K562 (cell line): ENCODE results near the gene PRKCB. TPM values are rescaled to one million over a fixed set of nuclear protein-coding genes. Genes with fewer than 3 reads are reported as not detected.

Source experiments
- HSF4 ChIP-seq: fragments of 250-450 bp; sonication (Bioruptor Pico); IDR thresholded peaks from 2 replicates; pipeline ENCODE4 v2.1.2; 2022; ENCODE audit warnings: mild to moderate bottlenecking, moderate library complexity, borderline replicate concordance
- RBM14 ChIP-seq: fragments of 200-400 bp; formaldehyde crosslinking; IDR thresholded peaks from 2 replicates; pipeline ENCODE4 v1.6.1; 2018; ENCODE audit warnings: low read depth, mild to moderate bottlenecking, low read length, moderate library complexity, borderline replicate concordance; ENCODE audit not compliant: insufficient read depth
- ZNF133 ChIP-seq: fragments of 250-450 bp; sonication (Bioruptor Pico); IDR thresholded peaks from 2 replicates; pipeline ENCODE4 v1.4.0; 2020; ENCODE audit warnings: mild to moderate bottlenecking
- polyA plus RNA-seq, 8 experiments: library from polyadenylated mRNA; depleted of rRNA in 4 of 8; stranded (reverse) in 5 of 8; unstranded in 3 of 8; fragments of >200 nt; fragmentation: Nextera tagmentation in 2 of 8; fragmentation: Illumina TruSeq in 1 of 8; extraction: Ambion mirVana in 2 of 8; extraction: Trizol in 1 of 8; gene quantifications; 2 replicates each; pipeline versions ENCODE4 v1.2.1 to v1.2.3, GENCODE V29; 2011 to 2014; ENCODE audit warnings: inconsistent platforms in 1 of 8, missing spikeins in 1 of 8
- total RNA-seq, 7 experiments: library from RNA; depleted of rRNA in 6 of 7; stranded (reverse); fragments of >200 nt in 6 of 7; fragmentation: Illumina TruSeq in 2 of 7; extraction: Trizol in 2 of 7; gene quantifications; 2 replicates each; pipeline versions ENCODE4 v1.2.1 to v1.2.3, GENCODE V29; 2011 to 2021; ENCODE audit warnings: low replicate concordance in 1 of 7
- TF ChIP-seq, protein P1 (sequence below): sonication (generic); formaldehyde crosslinking; IDR thresholded peaks from 2 replicates; pipeline ENCODE4 v1.8.1; 2023; ENCODE audit warnings: missing genetic modification reagents, mild to moderate bottlenecking, borderline replicate concordance
- TF ChIP-seq, protein P2 (sequence below): fragments of 450-650 bp; IDR thresholded peaks from 2 replicates; pipeline ENCODE4 v1.6.1; 2018; ENCODE audit not compliant: partially characterized antibody
- TF ChIP-seq, protein P3 (sequence below): fragments of 450-650 bp; IDR thresholded peaks from 2 replicates; pipeline ENCODE4 v1.6.1; 2017; ENCODE audit warnings: antibody characterized with exemption, mild to moderate bottlenecking

PRKCB gene
- total and polyA plus RNA-seq, 9 of the 15 experiments (the other 6 are each of a cell fraction or from before 2014, with no cell fraction given), result 49.9 to 276 (median 148) TPM

DNA sequence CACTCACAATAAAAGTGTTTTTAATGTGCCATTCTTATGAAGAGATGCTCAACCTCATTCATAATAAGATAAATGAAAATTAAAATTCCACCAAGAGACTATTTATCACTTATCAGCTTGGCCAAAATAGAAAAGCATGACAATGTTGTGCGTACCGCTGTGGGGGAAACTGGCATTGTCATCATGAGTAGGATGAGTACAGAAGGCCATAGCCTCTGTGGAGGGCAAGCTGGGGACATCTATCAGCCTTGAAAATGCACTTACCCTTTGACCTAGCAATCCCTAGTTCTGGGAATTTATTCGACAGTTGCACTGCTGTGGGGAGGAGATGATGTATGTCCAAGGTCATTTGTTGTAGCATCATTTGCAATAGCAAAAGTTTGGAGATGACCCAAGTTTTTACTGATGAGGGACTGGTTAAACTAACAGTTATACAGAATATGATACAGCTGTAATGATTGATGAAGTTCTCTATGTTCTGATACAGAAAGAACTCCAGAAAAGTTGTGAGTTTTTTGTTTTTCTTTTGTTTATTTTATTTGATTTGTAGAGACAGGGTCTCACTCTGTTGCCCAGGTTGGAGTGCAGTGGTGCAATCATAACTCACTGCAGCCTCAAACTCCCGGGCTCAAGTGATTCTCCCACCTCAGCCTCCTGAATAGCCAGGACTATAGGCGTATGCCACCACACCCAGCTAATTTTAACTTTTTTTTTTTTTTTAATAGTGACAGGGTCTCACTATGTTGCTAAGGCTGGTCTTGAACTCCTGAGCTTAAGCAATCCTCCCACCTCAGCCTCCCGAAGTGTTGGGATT lies 13.7 kb upstream of the PRKCB start (continued):
- TF ChIP-seq, protein P1, sequence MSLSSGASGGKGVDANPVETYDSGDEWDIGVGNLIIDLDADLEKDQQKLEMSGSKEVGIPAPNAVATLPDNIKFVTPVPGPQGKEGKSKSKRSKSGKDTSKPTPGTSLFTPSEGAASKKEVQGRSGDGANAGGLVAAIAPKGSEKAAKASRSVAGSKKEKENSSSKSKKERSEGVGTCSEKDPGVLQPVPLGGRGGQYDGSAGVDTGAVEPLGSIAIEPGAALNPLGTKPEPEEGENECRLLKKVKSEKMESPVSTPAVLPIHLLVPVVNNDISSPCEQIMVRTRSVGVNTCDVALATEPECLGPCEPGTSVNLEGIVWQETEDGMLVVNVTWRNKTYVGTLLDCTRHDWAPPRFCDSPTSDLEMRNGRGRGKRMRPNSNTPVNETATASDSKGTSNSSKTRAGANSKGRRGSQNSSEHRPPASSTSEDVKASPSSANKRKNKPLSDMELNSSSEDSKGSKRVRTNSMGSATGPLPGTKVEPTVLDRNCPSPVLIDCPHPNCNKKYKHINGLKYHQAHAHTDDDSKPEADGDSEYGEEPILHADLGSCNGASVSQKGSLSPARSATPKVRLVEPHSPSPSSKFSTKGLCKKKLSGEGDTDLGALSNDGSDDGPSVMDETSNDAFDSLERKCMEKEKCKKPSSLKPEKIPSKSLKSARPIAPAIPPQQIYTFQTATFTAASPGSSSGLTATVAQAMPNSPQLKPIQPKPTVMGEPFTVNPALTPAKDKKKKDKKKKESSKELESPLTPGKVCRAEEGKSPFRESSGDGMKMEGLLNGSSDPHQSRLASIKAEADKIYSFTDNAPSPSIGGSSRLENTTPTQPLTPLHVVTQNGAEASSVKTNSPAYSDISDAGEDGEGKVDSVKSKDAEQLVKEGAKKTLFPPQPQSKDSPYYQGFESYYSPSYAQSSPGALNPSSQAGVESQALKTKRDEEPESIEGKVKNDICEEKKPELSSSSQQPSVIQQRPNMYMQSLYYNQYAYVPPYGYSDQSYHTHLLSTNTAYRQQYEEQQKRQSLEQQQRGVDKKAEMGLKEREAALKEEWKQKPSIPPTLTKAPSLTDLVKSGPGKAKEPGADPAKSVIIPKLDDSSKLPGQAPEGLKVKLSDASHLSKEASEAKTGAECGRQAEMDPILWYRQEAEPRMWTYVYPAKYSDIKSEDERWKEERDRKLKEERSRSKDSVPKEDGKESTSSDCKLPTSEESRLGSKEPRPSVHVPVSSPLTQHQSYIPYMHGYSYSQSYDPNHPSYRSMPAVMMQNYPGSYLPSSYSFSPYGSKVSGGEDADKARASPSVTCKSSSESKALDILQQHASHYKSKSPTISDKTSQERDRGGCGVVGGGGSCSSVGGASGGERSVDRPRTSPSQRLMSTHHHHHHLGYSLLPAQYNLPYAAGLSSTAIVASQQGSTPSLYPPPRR (CRISPR knock-in tag), result 0 out of 2 replicates have a peak, but pooled peaks have one; percentile 42
- TF ChIP-seq HSF4 (CRISPR knock-in tag) (peak; percentile 45; the same call in 1 of the 2 replicates), ZNF133 (CRISPR knock-in tag) (no peak), RBM14 (no peak)
- TF ChIP-seq, protein P2, sequence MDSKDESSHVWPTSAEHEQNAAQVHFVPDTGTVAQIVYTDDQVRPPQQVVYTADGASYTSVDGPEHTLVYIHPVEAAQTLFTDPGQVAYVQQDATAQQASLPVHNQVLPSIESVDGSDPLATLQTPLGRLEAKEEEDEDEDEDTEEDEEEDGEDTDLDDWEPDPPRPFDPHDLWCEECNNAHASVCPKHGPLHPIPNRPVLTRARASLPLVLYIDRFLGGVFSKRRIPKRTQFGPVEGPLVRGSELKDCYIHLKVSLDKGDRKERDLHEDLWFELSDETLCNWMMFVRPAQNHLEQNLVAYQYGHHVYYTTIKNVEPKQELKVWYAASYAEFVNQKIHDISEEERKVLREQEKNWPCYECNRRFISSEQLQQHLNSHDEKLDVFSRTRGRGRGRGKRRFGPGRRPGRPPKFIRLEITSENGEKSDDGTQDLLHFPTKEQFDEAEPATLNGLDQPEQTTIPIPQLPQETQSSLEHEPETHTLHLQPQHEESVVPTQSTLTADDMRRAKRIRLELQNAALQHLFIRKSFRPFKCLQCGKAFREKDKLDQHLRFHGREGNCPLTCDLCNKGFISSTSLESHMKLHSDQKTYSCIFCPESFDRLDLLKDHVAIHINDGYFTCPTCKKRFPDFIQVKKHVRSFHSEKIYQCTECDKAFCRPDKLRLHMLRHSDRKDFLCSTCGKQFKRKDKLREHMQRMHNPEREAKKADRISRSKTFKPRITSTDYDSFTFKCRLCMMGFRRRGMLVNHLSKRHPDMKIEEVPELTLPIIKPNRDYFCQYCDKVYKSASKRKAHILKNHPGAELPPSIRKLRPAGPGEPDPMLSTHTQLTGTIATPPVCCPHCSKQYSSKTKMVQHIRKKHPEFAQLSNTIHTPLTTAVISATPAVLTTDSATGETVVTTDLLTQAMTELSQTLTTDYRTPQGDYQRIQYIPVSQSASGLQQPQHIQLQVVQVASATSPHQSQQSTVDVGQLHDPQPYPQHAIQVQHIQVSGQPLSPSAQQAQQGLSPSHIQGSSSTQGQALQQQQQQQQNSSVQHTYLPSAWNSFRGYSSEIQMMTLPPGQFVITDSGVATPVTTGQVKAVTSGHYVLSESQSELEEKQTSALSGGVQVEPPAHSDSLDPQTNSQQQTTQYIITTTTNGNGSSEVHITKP, result peak; percentile 24
- TF ChIP-seq, protein P3, sequence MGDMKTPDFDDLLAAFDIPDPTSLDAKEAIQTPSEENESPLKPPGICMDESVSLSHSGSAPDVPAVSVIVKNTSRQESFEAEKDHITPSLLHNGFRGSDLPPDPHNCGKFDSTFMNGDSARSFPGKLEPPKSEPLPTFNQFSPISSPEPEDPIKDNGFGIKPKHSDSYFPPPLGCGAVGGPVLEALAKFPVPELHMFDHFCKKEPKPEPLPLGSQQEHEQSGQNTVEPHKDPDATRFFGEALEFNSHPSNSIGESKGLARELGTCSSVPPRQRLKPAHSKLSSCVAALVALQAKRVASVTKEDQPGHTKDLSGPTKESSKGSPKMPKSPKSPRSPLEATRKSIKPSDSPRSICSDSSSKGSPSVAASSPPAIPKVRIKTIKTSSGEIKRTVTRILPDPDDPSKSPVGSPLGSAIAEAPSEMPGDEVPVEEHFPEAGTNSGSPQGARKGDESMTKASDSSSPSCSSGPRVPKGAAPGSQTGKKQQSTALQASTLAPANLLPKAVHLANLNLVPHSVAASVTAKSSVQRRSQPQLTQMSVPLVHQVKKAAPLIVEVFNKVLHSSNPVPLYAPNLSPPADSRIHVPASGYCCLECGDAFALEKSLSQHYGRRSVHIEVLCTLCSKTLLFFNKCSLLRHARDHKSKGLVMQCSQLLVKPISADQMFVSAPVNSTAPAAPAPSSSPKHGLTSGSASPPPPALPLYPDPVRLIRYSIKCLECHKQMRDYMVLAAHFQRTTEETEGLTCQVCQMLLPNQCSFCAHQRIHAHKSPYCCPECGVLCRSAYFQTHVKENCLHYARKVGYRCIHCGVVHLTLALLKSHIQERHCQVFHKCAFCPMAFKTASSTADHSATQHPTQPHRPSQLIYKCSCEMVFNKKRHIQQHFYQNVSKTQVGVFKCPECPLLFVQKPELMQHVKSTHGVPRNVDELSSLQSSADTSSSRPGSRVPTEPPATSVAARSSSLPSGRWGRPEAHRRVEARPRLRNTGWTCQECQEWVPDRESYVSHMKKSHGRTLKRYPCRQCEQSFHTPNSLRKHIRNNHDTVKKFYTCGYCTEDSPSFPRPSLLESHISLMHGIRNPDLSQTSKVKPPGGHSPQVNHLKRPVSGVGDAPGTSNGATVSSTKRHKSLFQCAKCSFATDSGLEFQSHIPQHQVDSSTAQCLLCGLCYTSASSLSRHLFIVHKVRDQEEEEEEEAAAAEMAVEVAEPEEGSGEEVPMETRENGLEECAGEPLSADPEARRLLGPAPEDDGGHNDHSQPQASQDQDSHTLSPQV, result peak; percentile 97
